ENCODE measurements around the gene LRRK2.
"Not testable (repeated sequence)": the region's sequence is repeated elsewhere in the genome, so short reads cannot be mapped to it uniquely, and the experiment has no call there.

LRRK2 gene

GRCh38 chr12:40325349-40325960 lies 100.7 kb downstream of the LRRK2 start:
- peak; percentile 64 for DNase-seq

- DNase-seq = no peak
These were observed 102.7 kb downstream of the LRRK2 start for GRCh38 chr12:40327535-40327934.

- no peak for DNase-seq
These were observed 105.4 kb downstream of the LRRK2 start for GRCh38 chr12:40330180-40330579.

- no peak for DNase-seq
These were observed 107.1 kb downstream of the LRRK2 start for GRCh38 chr12:40331886-40332285.

GRCh38 chr12:40335991-40336390 lies 111.2 kb downstream of the LRRK2 start:
- no peak for DNase-seq

- DNase-seq = peak; percentile 30
These were observed 111.9 kb downstream of the LRRK2 start for GRCh38 chr12:40336573-40337199.

GRCh38 chr12:40338071-40338470 lies 113.3 kb downstream of the LRRK2 start:
- no peak for DNase-seq

- no peak for DNase-seq
These were observed 113.8 kb downstream of the LRRK2 start for GRCh38 chr12:40338621-40339020.

GRCh38 chr12:40342010-40342409 lies 117.2 kb downstream of the LRRK2 start:
- DNase-seq = no peak

GRCh38 chr12:40343124-40343523 lies 118.3 kb downstream of the LRRK2 start:
- no peak for DNase-seq

- no peak for DNase-seq
These were observed 119.5 kb downstream of the LRRK2 start for GRCh38 chr12:40344312-40344711.

GRCh38 chr12:40351976-40352375 lies 127.2 kb downstream of the LRRK2 start:
- no peak for DNase-seq

GRCh38 chr12:40375076-40375475 lies 150.3 kb downstream of the LRRK2 start:
- no peak for DNase-seq

- no peak for DNase-seq
These were observed 151.9 kb downstream of the LRRK2 start for GRCh38 chr12:40376533-40377267.

- DNase-seq = no peak
These were observed 153.9 kb downstream of the LRRK2 start for GRCh38 chr12:40378691-40379090.

- no peak for DNase-seq
These were observed 157.4 kb downstream of the LRRK2 start for GRCh38 chr12:40382217-40382616.

GRCh38 chr12:40387279-40387678 lies 162.5 kb downstream of the LRRK2 start:
- DNase-seq = not testable (repeated sequence)

GRCh38 chr12:40390980-40391379 lies 166.2 kb downstream of the LRRK2 start:
- DNase-seq = no peak

- no peak for DNase-seq
These were observed 168.2 kb downstream of the LRRK2 start for GRCh38 chr12:40393026-40393425.

GRCh38 chr12:40399656-40400055 lies 174.9 kb downstream of the LRRK2 start:
- DNase-seq = no peak

GRCh38 chr12:40405419-40405818 lies 180.6 kb downstream of the LRRK2 start:
- no peak for DNase-seq

All from COR-L47 (cell line).